Fibroblast of lung (primary cell): Measurements from ENCODE around the gene LRRC49.
"Not testable (repeated sequence)": the region's sequence is repeated elsewhere in the genome, so short reads cannot be mapped to it uniquely, and the experiment has no call there.

Experiments
- CTCF ChIP-seq, 2 donors: IDR thresholded peaks in 1 of 2; conservative IDR thresholded peaks in 1 of 2; 1 replicate in 1 of 2; 2 replicates in 1 of 2; pipeline ENCODE4 v1.5.1; 2011 to 2012; ENCODE audit warnings: low read length in 2 of 2, control low read depth in 1 of 2, inconsistent platforms in 1 of 2, low read depth in 1 of 2, mild to moderate bottlenecking in 1 of 2
- EZH2 ChIP-seq: IDR thresholded peaks from 2 replicates; pipeline ENCODE4 v1.5.1; 2012; ENCODE audit warnings: low read length, control low read depth, mild to moderate bottlenecking; ENCODE audit errors: missing control alignments

DNA sequence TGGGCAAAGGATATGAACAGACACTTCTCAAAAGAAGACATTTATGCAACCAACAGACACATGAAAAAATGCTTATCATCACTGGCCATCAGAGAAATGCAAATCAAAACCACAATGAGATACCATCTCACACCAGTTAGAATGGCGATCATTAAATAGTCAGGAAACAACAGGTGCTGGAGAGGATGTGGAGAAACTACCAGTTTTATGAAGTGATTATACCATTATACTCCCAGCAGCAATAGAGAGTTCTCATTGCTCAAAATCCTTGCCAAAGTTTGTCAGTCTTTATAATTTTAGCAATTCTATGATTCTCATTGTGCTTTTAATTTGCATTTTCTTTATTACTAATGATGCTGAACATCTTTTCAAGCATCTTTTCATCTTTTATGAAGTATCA, 34.3 kb downstream of the LRRC49 start:
- TF ChIP-seq CTCF (conservative IDR thresholded peaks at IDR 0.05 in 1 of 2, IDR thresholded peaks at IDR 0.05 in 1 of 2; ENCODE audit: low read depth in 1 of 2, low read length in 2 of 2); EZH2: not testable (repeated sequence)
